ENCODE results near the gene PRDM16.

DNA sequence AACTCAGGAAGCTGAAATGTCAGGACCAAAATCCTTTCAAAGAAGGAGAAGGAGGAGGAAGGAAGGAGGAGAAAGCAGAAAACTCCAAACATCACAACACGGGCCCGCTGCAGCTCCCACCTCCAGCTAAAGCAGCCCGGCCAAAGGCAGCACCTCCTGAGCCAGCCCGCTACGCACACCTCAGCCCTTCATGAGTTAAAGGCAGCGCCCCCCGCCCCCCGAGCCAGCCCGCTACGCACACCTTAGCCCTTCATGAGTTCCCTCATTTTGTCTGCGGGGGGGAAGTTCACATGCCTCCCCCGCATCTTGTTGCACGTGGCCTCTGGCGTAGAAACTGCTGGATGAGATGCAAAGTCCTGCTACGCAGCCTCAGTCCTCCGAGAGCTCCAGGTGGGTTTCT lies 294.8 kb downstream of the PRDM16 start:
- TF ChIP-seq, protein P1, sequence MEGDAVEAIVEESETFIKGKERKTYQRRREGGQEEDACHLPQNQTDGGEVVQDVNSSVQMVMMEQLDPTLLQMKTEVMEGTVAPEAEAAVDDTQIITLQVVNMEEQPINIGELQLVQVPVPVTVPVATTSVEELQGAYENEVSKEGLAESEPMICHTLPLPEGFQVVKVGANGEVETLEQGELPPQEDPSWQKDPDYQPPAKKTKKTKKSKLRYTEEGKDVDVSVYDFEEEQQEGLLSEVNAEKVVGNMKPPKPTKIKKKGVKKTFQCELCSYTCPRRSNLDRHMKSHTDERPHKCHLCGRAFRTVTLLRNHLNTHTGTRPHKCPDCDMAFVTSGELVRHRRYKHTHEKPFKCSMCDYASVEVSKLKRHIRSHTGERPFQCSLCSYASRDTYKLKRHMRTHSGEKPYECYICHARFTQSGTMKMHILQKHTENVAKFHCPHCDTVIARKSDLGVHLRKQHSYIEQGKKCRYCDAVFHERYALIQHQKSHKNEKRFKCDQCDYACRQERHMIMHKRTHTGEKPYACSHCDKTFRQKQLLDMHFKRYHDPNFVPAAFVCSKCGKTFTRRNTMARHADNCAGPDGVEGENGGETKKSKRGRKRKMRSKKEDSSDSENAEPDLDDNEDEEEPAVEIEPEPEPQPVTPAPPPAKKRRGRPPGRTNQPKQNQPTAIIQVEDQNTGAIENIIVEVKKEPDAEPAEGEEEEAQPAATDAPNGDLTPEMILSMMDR (IDR thresholded peaks at IDR 0.05) = no peak
- TF ChIP-seq POLR2A (IDR thresholded peaks at IDR 0.05) = no peak
- TF ChIP-seq EP300 (IDR thresholded peaks at IDR 0.05) = no peak
